Measurements from ENCODE around the gene PLA1A. TPM values are rescaled to one million over a fixed set of nuclear protein-coding genes. Genes with fewer than 3 reads are reported as not detected.
A peak's percentile ranks its signal among the peaks of the same experiment; 100 is the strongest.

PLA1A gene
- total and polyA plus RNA-seq, 10 of the 15 experiments (the other 5 are each of a cell fraction or from before 2014, with no cell fraction given): 2.9 to 106 (median 4.8) TPM

- Histone ChIP-seq H3K27ac (ENCODE audit: control insufficient read depth, insufficient read depth) (peak overlapping the region; percentile 98), H3K4me2 (ENCODE audit: control insufficient read depth, insufficient read depth) (peak overlapping the region; percentile 98), H3K4me1 (ENCODE audit: control insufficient read depth, insufficient read depth, low read length) (peaks cover 27% of the 10 kb centered on the region), H3K4me3 (peak overlapping the region; percentile 76), H3K36me3 (ENCODE audit: control insufficient read depth in 2 of 2, insufficient read depth in 2 of 2, low read length in 1 of 2) (peaks cover 0 to 3% of the 10 kb centered on the region in 2 experiments; a peak in 1 of 4 replicates), H4K20me1 (ENCODE audit: control insufficient read depth, insufficient read depth) (no peaks in the 10 kb centered on the region), H2AFZ (ENCODE audit: control insufficient read depth, low read depth, low read length) (no peak overlapping the region), H3K9me3 (replicated peaks; ENCODE audit: control insufficient read depth, insufficient read depth, low read length) (no peaks in the 10 kb centered on the region), H3K9ac (ENCODE audit: control insufficient read depth, insufficient read depth, low read length) (peak overlapping the region; percentile 99), H3K27me3 (replicated peaks in 1 of 2; ENCODE audit: control insufficient read depth in 2 of 2, insufficient read depth in 2 of 2, low read length in 1 of 2) (no peaks in the 10 kb centered on the region), H3K79me2 (ENCODE audit: control insufficient read depth, insufficient read depth, low read length) (peaks cover 97% of the 10 kb centered on the region)
- no peak for FAIRE-seq
- intact Hi-C loops (cut with micrococcal nuclease; ENCODE audit: unreplicated experiment) (loop anchor here (5.0 to 10.0 kb wide), 3 partner anchors 235 to 537 kb away; partner anchors contain the start of gene GSK3B), in situ Hi-C loops (cut with MboI) (no loop called here)
- 2% methylated on average over 7 of the region's 7 CpGs for WGBS (ENCODE audit: insufficient coverage, insufficient replicate concordance, low lambda C conversion rate, missing lambda C conversion rate)
- SMC1A ChIA-PET (ENCODE audit: uncharacterized antibody, unreplicated experiment): interaction anchor here (0.9 to 8.9 kb wide), 25 partner anchors 8 to 258 kb away, joined by 3 to 151 read pairs (median 4); partner anchors contain the start of genes COX17, PLA1A and TIMMDC1
- POLR2A ChIA-PET: interaction anchor here (0.9 to 6.4 kb wide), 12 partner anchors 23 to 123 kb away, joined by 3 to 104 read pairs (median 6); partner anchors contain the start of genes ADPRH, COX17 and PLA1A
- RAD21 ChIA-PET (ENCODE audit: unreplicated experiment): interaction anchor here (1.3 to 11.9 kb wide), 11 partner anchors 15 to 317 kb away, joined by 3 to 239 read pairs (median 6); partner anchors contain the start of genes B4GALT4, COX17, PLA1A and TIMMDC1
- BruUV-seq (replicated peaks): no TSS peak
- CTCF ChIA-PET: interaction anchor here (0.7 to 6.0 kb wide), 11 partner anchors 24 to 123 kb away, joined by 3 to 60 read pairs (median 10); partner anchors contain the start of genes COX17, PLA1A, TIMMDC1 and TMEM39A
- DNase-seq (ENCODE audit: low read depth, low spot score): no peak
- no peak for ATAC-seq
- no peak for TF ChIP-seq BACH1 (IDR thresholded peaks at IDR 0.05; ENCODE audit: borderline replicate concordance)
- peak; percentile 68 for TF ChIP-seq ATF7 (IDR thresholded peaks at IDR 0.05; ENCODE audit: low read depth)
- TF ChIP-seq YY1 (IDR thresholded peaks at IDR 0.05; ENCODE audit: low read depth, low read length): no peak
- TF ChIP-seq NBN (IDR thresholded peaks at IDR 0.05): no peak
- TF ChIP-seq BCL11A (IDR thresholded peaks at IDR 0.05; ENCODE audit: low read depth, low read length): no peak
- TF ChIP-seq CREB1 (IDR thresholded peaks at IDR 0.05; ENCODE audit: low read depth): no peak
- peak; percentile 49; the same call in 1 of the 2 replicates for TF ChIP-seq POLR2A (IDR thresholded peaks at IDR 0.05; ENCODE audit: low read depth, low read length)
- peak; percentile 27; the same call in 1 of the 2 replicates for TF ChIP-seq CREM (IDR thresholded peaks at IDR 0.05; ENCODE audit: low read depth)
- TF ChIP-seq POU2F2 (IDR thresholded peaks at IDR 0.05; ENCODE audit: borderline replicate concordance, low read depth, low read length): 0 out of 3 replicates have a peak, but pooled peaks have one; percentile 44
- TF ChIP-seq PKNOX1 (IDR thresholded peaks at IDR 0.05): 0 out of 2 replicates have a peak, but pooled peaks have one; percentile 7
- TF ChIP-seq IKZF1 (conservative IDR thresholded peaks at IDR 0.05): 0 out of 2 replicates have a peak, but pooled peaks have one; percentile 13
- no peak for TF ChIP-seq YBX1 (IDR thresholded peaks at IDR 0.05)
- TF ChIP-seq ZBTB11 (CRISPR knock-in tag; IDR thresholded peaks at IDR 0.05): no peak
- no peak for TF ChIP-seq CHD4 (IDR thresholded peaks at IDR 0.05)
- TF ChIP-seq SMAD5 (IDR thresholded peaks at IDR 0.05; ENCODE audit: low read depth): peak; percentile 3; the same call in 1 of the 2 replicates
- no peak for TF ChIP-seq LARP7 (IDR thresholded peaks at IDR 0.05)
- TF ChIP-seq NKRF (conservative IDR thresholded peaks at IDR 0.05): no peak
- TF ChIP-seq SPI1 (IDR thresholded peaks at IDR 0.05; ENCODE audit: borderline replicate concordance, insufficient read depth, low read depth, low read length): no peak
- no peak for TF ChIP-seq MEF2B (IDR thresholded peaks at IDR 0.05; ENCODE audit: partially characterized antibody, poor library complexity, severe bottlenecking)
Observed at GRCh38 chr3:119557192-119557876, 40.4 kb upstream of the PLA1A start.

Data from GM12878 (cell line).